Panc1 (cell line): ENCODE measurements around the gene ENHO. TPM values are rescaled to one million over a fixed set of nuclear protein-coding genes. Genes with fewer than 3 reads are reported as not detected.

ENCODE experiments used
- ATAC-seq: fragments of 200-7000 bp; cut with Tn5 transposase; 2 replicates; pipeline ENCODE4 v1.9.1; 2020; ENCODE audit warnings: mild to moderate bottlenecking, moderate library complexity
- BruUV-seq: library from RNA; stranded (reverse); fragments of 400-500 nt; replicated peaks from 2 replicates; lab custom pipeline; 2021; lab: Mats Ljungman, UMichigan
- CTCF ChIA-PET: fragments of 300-600 bp; sonication (Branson Sonifier 250); formaldehyde crosslinking; loops from one replicate; lab custom pipeline; 2022; ENCODE audit warnings: antibody characterized with exemption; lab: Charles Lee
- POLR2A ChIA-PET: fragments of 300-600 bp; sonication (Branson Sonifier 250); formaldehyde crosslinking; loops from one replicate; lab custom pipeline; 2022; ENCODE audit warnings: antibody characterized with exemption; lab: Charles Lee
- DNase-seq: peaks from one replicate; pipeline ENCODE4 v3.0.0-alpha.2; 2010; ENCODE audit warnings: low read depth, low spot score
- H3K27ac ChIP-seq: 2 replicates; pipeline ENCODE4 v1.5.1; 2011; ENCODE audit warnings: mild to moderate bottlenecking, low read length, inconsistent platforms
- H3K27me3 ChIP-seq: fragments of 200-500 bp; sonication (Bioruptor generic); 2 replicates; pipeline ENCODE4 v1.6.0; 2014; ENCODE audit warnings: low read length, inconsistent platforms; ENCODE audit not compliant: control insufficient read depth, insufficient read depth
- H3K36me3 ChIP-seq: fragments of 200-500 bp; sonication (Bioruptor generic); 2 replicates; pipeline ENCODE4 v1.5.1; 2014; ENCODE audit warnings: inconsistent platforms, mild to moderate bottlenecking, low read length, moderate library complexity; ENCODE audit not compliant: control insufficient read depth, insufficient read depth
- H3K4me1 ChIP-seq: 2 replicates; pipeline ENCODE4 v1.5.1; 2011; ENCODE audit warnings: inconsistent platforms, mild to moderate bottlenecking, low read length, moderate library complexity; ENCODE audit not compliant: control insufficient read depth, insufficient read depth
- H3K4me3 ChIP-seq, 2 experiments: 2 replicates each; pipeline ENCODE4 v1.5.1; 2011 to 2012; ENCODE audit warnings: low read depth in 2 of 2, low read length in 2 of 2, mild to moderate bottlenecking in 2 of 2, inconsistent platforms in 1 of 2, moderate library complexity in 1 of 2
- H3K9me3 ChIP-seq: fragments of 200-500 bp; sonication (Bioruptor generic); 2 replicates; pipeline ENCODE4 v1.5.1; 2014; ENCODE audit warnings: low read depth, mild to moderate bottlenecking, inconsistent platforms, low read length, moderate library complexity; ENCODE audit not compliant: control insufficient read depth, insufficient read depth
- POLR2AphosphoS5 ChIP-seq: IDR thresholded peaks from 2 replicates; pipeline ENCODE4 v1.6.1; 2012; ENCODE audit warnings: mild to moderate bottlenecking, low read depth, low read length, moderate library complexity
- REST ChIP-seq, 2 experiments: IDR thresholded peaks; 2 replicates each; pipeline ENCODE4 v1.6.1; 2011 to 2012; ENCODE audit warnings: low read depth in 2 of 2, control low read depth in 1 of 2, low read length in 1 of 2, mild to moderate bottlenecking in 1 of 2, moderate library complexity in 1 of 2; ENCODE audit not compliant: insufficient read depth in 1 of 2
- SIN3A ChIP-seq: IDR thresholded peaks from 2 replicates; pipeline ENCODE4 v1.6.1; 2012; ENCODE audit warnings: low read depth, mild to moderate bottlenecking, low read length, moderate library complexity, borderline replicate concordance; ENCODE audit not compliant: insufficient read depth
- TCF7L2 ChIP-seq: IDR thresholded peaks from 2 replicates; pipeline ENCODE4 v1.6.1; 2011; ENCODE audit warnings: mild to moderate bottlenecking, low read depth, low read length, inconsistent platforms
- in situ Hi-C: cut with HindIII; loops from 2 replicates; pipeline ENCODE4 v1.10.0; 2016; ENCODE audit warnings: low sequenced_read_pairs, low pct_unique_long_range_greater_than_20kb
- intact Hi-C: fragments of 100-400 bp; cut with micrococcal nuclease; formaldehyde crosslinking; loops from one replicate; pipeline ENCODE4 v1.10.0; 2022; ENCODE audit not compliant: unreplicated experiment
- total RNA-seq: library from RNA; stranded (reverse); gene quantifications from one replicate; pipeline ENCODE4 v1.2.1, GENCODE V29; 2021; ENCODE audit not compliant: unreplicated experiment
- TF ChIP-seq, protein P1 (sequence below): fragments of 450-650 bp; IDR thresholded peaks from 2 replicates; pipeline ENCODE4 v1.5.1; 2017; ENCODE audit warnings: mild to moderate bottlenecking

Gene ENHO
- total RNA-seq, 1 experiment from 2014 or later: 7.2 TPM

DNA sequence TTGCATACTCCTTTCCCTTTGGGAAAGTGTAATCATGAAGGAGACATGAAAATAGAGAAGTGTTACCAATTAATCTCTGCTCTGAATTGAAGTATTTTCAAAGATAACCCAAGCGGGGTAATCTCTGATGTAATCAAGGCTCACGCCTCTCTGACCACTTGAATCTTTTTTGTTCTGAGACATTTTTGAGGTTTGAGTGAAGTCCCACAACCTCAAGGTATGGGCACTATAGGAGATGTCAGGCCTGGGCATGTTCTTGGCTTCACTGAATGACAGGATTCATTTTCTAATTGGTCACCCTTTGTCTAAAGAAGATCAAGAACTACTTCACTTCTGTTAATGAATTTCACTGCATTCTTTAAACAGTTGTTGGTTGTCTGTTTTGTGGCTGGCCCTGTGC lies 23.7 kb downstream of the ENHO start:
- Histone ChIP-seq H3K9me3 (no peaks in the 10 kb centered on the region), H3K36me3 (no peaks in the 10 kb centered on the region), H3K27ac (no peak overlapping the region), H3K4me3 (no peak overlapping the region), H3K27me3 (no peaks in the 10 kb centered on the region), H3K4me1 (peaks cover 14% of the 10 kb centered on the region)
- intact Hi-C loops: no loop called here
- TF ChIP-seq REST (IDR thresholded peaks at IDR 0.05; ENCODE audit: insufficient read depth in 1 of 2, low read depth in 2 of 2, low read length in 1 of 2): no peak
- TF ChIP-seq, protein P1, sequence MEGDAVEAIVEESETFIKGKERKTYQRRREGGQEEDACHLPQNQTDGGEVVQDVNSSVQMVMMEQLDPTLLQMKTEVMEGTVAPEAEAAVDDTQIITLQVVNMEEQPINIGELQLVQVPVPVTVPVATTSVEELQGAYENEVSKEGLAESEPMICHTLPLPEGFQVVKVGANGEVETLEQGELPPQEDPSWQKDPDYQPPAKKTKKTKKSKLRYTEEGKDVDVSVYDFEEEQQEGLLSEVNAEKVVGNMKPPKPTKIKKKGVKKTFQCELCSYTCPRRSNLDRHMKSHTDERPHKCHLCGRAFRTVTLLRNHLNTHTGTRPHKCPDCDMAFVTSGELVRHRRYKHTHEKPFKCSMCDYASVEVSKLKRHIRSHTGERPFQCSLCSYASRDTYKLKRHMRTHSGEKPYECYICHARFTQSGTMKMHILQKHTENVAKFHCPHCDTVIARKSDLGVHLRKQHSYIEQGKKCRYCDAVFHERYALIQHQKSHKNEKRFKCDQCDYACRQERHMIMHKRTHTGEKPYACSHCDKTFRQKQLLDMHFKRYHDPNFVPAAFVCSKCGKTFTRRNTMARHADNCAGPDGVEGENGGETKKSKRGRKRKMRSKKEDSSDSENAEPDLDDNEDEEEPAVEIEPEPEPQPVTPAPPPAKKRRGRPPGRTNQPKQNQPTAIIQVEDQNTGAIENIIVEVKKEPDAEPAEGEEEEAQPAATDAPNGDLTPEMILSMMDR: no peak
- TF ChIP-seq POLR2AphosphoS5: no peak
- TF ChIP-seq TCF7L2: no peak
- no peak for TF ChIP-seq SIN3A
- DNase-seq (no peak), ATAC-seq (no peak)
- BruUV-seq: no TSS peak
- in situ Hi-C loops: no loop called here
- CTCF ChIA-PET: no interaction called here
- POLR2A ChIA-PET: no interaction called here

- Histone ChIP-seq H3K9me3 (no peaks in the 10 kb centered on the region), H3K36me3 (no peaks in the 10 kb centered on the region), H3K27me3 (no peaks in the 10 kb centered on the region), H3K4me1 (peaks cover 13% of the 10 kb centered on the region), H3K27ac (no peak overlapping the region), H3K4me3 (no peak overlapping the region)
- DNase-seq (no peak), ATAC-seq (no peak)
- CTCF ChIA-PET: no interaction called here
- TF ChIP-seq TCF7L2 (no peak), SIN3A (no peak), REST (IDR thresholded peaks at IDR 0.05; ENCODE audit: insufficient read depth in 1 of 2, low read depth in 2 of 2, low read length in 1 of 2) (no peak), POLR2AphosphoS5 (no peak)
- TF ChIP-seq, protein P1: no peak
- POLR2A ChIA-PET: interaction anchor here (0.8 kb wide), 1 partner anchor 23 kb away, joined by 7 read pairs; no protein-coding TSS in a partner anchor
- intact Hi-C loops: no loop called here
- in situ Hi-C loops: no loop called here
- BruUV-seq: no TSS peak
Measured at GRCh38 chr9:34498553-34498952, 24.2 kb downstream of the ENHO start.
